NCI-H774 (cell line): ENCODE measurements around the gene CDH8.
A peak's percentile ranks its signal among the peaks of the same experiment; 100 is the strongest.

Source experiments
- DNase-seq: peaks from one replicate; lab custom pipeline; 2025; lab: John Stamatoyannopoulos, UW

CDH8 gene

GRCh38 chr16:62036101-62036801, at the start of gene CDH8:
Gene CDH8 (minus strand): TSS chr16:62036438. CDS start chr16:62021403, 15,035 bp downstream.
- no peak for DNase-seq

- no peak for DNase-seq
Observed at GRCh38 chr16:62079236-62079635, 43.0 kb upstream of the CDH8 start.

- no peak for DNase-seq
Observed at GRCh38 chr16:62077998-62078397, 41.8 kb upstream of the CDH8 start.

- no peak for DNase-seq
Observed at GRCh38 chr16:62076886-62077285, 40.6 kb upstream of the CDH8 start.

GRCh38 chr16:62068747-62069146, 32.5 kb upstream of the CDH8 start:
- DNase-seq: no peak

GRCh38 chr16:62067981-62068380, 31.7 kb upstream of the CDH8 start:
- no peak for DNase-seq

GRCh38 chr16:62067182-62067581, 30.9 kb upstream of the CDH8 start:
- peak; percentile 39 for DNase-seq

GRCh38 chr16:62066747-62067146, 30.5 kb upstream of the CDH8 start:
- DNase-seq: no peak

- no peak for DNase-seq
Observed at GRCh38 chr16:62064173-62064572, 27.9 kb upstream of the CDH8 start.

- DNase-seq: no peak
Observed at GRCh38 chr16:62060089-62060488, 23.9 kb upstream of the CDH8 start.

GRCh38 chr16:62059527-62059926, 23.3 kb upstream of the CDH8 start:
- no peak for DNase-seq

GRCh38 chr16:62058412-62058811, 22.2 kb upstream of the CDH8 start:
- DNase-seq: no peak

- DNase-seq: no peak
Observed at GRCh38 chr16:62051942-62052341, 15.7 kb upstream of the CDH8 start.

- no peak for DNase-seq
Observed at GRCh38 chr16:62050793-62051192, 14.6 kb upstream of the CDH8 start.

- DNase-seq: no peak
Observed at GRCh38 chr16:62046801-62047200, 10.6 kb upstream of the CDH8 start.

- DNase-seq: no peak
Observed at GRCh38 chr16:62041401-62041800, 5.2 kb upstream of the CDH8 start.

- DNase-seq: no peak
Observed at GRCh38 chr16:62038646-62039045, 2.4 kb upstream of the CDH8 start.

- no peak for DNase-seq
Observed at GRCh38 chr16:62038225-62038624, 2.0 kb upstream of the CDH8 start.

- DNase-seq: no peak
Observed at GRCh38 chr16:62036802-62037135, 531 bp upstream of the CDH8 start.

- peak; percentile 10 for DNase-seq
Observed at GRCh38 chr16:62035115-62036092, 834 bp downstream of the CDH8 start.

- no peak for DNase-seq
Observed at GRCh38 chr16:62034231-62035114, 1.8 kb downstream of the CDH8 start.

GRCh38 chr16:62033065-62033464, 3.2 kb downstream of the CDH8 start:
- no peak for DNase-seq
